GM18870 (cell line): ENCODE results near the gene DNAJC1.

Experiments
- ATAC-seq: cut with Tn5 transposase; IDR thresholded peaks from one replicate; pipeline ENCODE4 v1.9.1; 2021; ENCODE audit warnings: moderate library complexity; ENCODE audit not compliant: unreplicated experiment

Gene DNAJC1

DNA sequence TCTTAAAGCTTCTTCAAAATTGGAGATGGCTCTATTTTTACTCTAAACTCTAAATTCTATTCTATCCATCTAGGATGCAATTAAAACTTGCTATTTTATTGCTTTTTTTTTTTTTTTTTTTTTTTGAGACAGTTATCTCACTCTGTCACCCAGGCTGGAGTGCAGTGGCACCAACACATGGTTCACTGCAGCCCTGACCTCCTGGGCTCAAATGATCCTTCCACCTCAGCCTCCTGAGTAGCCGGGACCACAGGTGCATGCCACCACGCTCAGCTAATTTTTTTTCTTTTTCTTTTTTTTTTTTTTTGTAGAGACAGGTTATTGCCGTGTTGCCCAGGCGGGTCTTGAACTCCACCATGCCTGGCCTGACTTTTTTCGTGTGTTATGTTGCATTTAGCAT, 41.2 kb downstream of the DNAJC1 start:
- ATAC-seq, result no peak

GRCh38 chr10:21961847-21962246, 41.7 kb downstream of the DNAJC1 start:
- no peak for ATAC-seq

DNA sequence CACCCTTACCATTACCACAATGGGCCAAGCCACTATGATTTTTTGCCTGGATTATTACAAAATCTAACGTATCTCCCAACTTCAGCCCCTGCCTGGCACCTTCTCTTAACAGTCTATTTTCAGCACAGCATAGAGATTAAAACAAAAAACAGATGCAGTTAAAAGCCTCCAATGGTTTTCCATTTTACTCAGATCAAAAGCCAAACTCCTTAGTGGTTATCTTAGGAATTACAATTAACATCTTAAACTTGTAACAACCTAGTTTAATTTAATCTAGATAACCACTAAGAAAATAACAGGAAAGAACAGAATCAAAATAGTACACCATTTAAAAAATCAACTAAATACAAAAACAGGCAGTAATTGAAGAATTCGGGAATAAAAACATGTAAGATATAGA, 43.5 kb downstream of the DNAJC1 start:
- no peak for ATAC-seq

DNA sequence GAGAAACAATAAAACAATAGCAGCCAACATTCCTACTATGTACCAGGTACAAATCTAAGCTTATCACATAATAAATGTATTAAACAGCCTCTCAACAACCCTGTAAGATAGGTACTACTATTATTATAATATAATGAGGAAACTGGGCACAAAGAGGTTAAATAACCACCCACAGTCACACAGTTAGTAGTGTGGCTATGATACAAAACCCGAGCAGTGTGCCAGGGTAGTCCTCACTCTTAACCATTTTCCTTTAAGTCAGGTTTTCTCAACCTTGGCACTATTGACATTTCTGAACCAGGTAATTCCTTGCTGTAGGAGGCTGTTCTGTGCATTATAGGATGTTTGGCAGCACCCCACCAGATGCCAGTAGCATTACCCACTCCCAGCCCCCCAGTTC, 48.8 kb downstream of the DNAJC1 start:
- no peak for ATAC-seq

DNA sequence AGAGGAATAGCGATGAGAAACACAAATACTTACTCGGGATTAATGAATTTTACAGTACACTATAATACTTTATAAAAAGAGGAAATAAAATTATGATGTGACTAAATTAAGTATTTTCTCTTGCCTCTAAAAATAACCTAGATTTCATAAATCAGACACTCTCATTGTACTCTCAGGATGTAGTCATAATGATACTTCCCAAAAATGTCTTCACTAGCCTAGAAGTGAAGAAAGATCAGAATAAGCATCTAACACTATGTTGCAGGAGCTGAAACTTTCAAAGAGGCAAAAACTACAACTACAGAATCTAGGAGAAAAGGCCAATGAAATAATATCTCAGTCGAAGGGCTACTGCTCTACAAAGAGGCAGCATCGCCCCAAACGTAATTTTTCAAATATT, 49.4 kb downstream of the DNAJC1 start:
- ATAC-seq, result peak; percentile 50

GRCh38 chr10:21953585-21954057, 49.9 kb downstream of the DNAJC1 start:
- ATAC-seq, result peak; percentile 58

DNA sequence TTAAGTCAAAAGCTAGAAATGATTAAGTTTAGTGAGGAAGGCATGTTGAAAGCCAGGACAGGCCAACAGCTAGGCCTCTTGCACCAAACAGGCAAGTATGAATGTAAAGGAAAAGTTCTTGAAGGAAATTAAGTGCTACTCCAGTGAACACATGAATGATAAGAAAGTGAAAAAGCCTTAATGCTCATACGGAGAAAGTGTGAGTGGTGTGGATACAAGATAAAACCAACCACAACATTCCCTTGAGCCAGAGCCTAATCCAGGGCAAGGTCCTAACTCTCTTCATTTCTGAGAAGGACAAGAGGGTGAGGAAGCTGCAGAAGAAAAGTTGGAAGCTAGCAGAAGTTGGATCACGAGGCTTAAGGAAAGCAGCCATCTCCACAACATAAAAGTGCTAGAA, 53.0 kb downstream of the DNAJC1 start:
- no peak for ATAC-seq

- no peak for ATAC-seq
Measured at GRCh38 chr10:21946946-21947345, 56.6 kb downstream of the DNAJC1 start.

GRCh38 chr10:21944727-21945386, 58.7 kb downstream of the DNAJC1 start:
- ATAC-seq, result no peak

GRCh38 chr10:21943633-21944265, 59.8 kb downstream of the DNAJC1 start:
- no peak for ATAC-seq

- ATAC-seq, result no peak
Measured at GRCh38 chr10:21935439-21936023, 68.0 kb downstream of the DNAJC1 start.

- ATAC-seq, result no peak
Measured at GRCh38 chr10:21934307-21934706, 69.2 kb downstream of the DNAJC1 start.

GRCh38 chr10:21929070-21929469, 74.5 kb downstream of the DNAJC1 start:
- no peak for ATAC-seq

DNA sequence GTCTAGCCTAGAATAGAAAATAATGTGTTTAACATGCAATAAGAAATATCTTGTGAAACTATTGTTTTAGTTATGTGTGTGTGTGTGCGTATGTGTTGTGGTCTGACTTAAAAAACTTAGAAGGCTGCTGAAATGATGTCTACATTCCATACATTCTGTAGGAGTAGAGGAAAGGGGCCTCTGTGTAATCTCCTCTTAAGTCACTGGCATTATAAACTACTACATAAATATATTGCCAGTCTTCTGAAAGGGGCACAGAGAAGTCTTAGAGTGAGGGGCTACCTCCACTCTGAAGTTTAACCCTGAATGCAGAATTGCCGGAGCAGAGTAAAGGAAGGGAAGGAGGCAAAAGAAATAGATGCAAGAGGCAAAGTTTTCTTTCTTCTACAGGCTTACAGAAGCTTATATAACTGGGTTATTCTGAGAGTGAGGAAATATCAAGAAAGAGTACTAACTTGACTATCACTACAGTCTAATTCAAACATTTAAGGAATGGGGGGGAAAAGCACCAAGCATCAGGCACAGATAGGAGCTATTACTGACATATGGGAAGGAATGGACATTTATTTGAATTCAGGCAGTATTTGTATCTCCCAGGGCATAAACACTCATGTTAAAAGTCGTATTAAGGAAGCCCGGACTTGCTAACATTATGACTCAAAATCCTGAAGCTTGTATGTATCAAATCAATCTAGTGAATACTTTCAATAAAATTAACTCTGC, 75.7 kb downstream of the DNAJC1 start:
- ATAC-seq, result no peak

- no peak for ATAC-seq
Measured at GRCh38 chr10:21926949-21927348, 76.6 kb downstream of the DNAJC1 start.

DNA sequence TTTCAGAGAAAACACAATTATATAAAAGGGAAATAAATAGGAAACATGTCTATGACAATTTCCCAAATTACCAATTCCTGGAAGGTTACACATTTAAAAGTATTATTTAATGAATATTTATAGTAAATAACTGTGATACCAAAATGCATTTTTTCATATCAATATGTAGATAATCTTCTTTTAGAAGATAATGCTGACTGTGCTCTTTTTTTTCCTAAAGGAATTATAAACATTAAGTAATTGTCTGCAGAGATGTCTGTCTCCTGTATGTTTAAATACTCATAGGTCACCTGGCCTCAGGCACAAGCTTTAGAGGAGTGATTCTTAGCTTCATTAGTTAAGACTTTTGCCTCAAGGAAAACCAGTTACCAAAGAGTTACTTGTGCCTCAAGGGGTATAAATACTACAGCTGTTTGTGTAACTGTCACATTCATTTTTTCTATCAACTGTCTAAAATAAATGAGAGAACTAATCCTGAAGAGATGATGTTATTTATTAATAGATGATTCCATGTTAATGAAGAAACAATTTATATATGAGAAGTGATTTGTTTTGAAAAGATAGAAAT, 77.1 kb downstream of the DNAJC1 start:
- ATAC-seq, result no peak

- ATAC-seq, result no peak
Measured at GRCh38 chr10:21925851-21926250, 77.7 kb downstream of the DNAJC1 start.

DNA sequence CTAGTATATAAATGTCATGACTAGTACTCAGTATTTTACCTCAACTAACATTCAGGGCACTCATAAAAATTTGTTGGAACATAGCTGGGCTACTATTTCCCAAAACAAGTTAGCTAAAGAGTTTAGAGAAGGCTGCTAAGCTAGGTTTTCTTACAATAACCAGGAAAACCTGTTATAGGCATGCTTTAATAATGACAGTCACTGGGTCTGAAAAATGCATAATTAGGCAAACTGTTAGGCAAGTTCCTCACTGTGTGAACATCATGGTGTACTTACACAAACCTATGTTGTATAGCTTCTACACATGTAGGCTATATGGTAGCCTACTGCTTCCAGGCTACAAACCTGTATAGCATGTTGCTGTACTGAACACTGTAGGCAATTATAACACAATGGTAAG, 79.0 kb downstream of the DNAJC1 start:
- ATAC-seq, result no peak

GRCh38 chr10:21920633-21921032, 82.9 kb downstream of the DNAJC1 start:
- no peak for ATAC-seq

DNA sequence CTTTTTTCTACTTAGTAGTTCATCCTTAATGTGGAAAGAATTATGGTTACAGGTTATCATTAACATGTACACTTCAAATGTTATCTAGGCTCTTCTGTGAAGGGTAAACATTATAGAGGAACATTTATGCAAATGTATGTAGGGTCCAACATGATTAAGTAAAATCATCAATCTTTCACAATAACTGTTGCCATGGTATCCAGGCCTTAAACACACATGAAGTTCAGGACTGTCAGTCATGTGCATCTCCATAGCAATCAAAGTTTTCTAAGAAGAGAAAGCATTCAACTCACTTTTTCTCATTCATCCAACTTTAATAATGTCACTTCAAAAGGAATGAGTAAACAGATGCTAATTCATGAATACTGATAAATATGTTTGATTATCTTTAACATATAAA, 83.6 kb downstream of the DNAJC1 start:
- no peak for ATAC-seq

DNA sequence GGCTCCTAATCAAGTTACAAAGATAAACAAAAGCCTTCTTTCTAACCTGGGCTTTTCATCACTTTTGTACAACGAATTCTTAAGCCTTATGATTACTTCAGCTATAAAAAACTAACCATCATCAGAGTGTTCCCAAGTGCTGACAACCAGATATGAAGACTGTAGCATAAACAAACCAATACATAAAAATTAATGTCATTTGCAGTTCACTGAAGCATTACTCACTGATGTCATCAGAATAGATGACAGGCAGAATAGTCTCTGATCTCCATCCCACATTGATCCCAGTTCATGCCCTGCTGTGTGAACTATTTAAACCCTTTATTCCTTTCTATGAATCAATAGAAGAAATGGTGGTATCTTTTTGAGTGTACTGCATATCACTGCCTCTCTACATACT, 84.4 kb downstream of the DNAJC1 start:
- ATAC-seq, result no peak
